UCSD-AML1 (cell line): ENCODE data around the gene OLFM3.

ENCODE experiments used
- DNase-seq: peaks from one replicate; lab custom pipeline; 2025; ENCODE audit not compliant: unreplicated experiment; lab: John Stamatoyannopoulos, UW

Gene OLFM3

DNA sequence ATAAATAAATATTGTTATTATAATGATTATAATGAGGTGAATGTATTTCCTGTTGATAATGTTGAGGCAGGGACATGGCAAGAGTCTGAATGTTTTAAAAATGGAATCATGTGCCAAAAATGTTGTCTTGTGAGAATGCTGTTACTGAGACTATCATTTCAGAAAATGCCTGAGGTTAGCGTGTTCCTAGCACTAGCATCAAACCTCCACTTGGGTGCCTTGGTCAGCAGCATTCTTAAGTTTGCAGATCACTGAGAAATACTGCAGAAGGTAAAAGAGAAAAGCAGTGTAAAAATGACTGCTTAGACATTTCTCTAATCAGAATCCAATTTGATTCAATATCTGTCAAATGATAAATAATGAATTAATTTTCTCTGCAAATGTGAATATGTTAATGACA lies 50.8 kb downstream of the OLFM3 start:
- DNase-seq, result no peak

- DNase-seq, result peak; percentile 2
Measured at GRCh38 chr1:101943237-101943636, 53.5 kb downstream of the OLFM3 start.

DNA sequence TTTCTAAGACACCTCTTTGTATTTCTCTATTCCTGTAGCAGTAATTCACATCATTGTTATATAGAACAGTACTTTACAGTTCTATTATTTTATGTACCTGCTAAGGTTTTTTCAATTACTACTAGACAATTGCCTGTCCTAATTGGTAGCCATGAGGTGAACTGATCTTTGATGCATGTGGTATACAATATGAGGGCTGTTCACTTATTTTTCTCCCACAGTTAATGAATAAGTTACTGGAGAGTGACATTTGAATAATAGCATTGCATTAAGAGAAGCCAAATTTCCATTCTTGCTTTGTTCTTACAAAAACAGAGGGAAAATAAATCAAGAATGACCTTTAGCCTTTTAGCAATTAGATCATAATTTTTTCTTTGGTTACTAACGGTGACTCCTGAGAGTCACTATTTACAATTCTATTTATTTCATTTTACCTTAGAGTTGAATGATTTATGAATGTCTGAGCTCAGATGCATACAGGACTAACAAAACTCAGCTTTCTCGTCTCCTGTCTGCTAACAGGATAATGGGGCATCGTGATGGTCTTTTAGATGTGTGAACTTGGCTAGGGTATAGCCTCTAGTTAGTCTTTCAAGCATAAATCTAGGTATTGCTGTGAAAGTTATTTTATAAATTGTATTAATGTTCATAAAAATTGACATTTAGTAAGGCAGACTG lies 54.1 kb downstream of the OLFM3 start:
- no peak for DNase-seq

GRCh38 chr1:101938681-101939080 lies 58.0 kb downstream of the OLFM3 start:
- no peak for DNase-seq

- DNase-seq, result no peak
Measured at GRCh38 chr1:101929343-101929742, 67.4 kb downstream of the OLFM3 start.

DNA sequence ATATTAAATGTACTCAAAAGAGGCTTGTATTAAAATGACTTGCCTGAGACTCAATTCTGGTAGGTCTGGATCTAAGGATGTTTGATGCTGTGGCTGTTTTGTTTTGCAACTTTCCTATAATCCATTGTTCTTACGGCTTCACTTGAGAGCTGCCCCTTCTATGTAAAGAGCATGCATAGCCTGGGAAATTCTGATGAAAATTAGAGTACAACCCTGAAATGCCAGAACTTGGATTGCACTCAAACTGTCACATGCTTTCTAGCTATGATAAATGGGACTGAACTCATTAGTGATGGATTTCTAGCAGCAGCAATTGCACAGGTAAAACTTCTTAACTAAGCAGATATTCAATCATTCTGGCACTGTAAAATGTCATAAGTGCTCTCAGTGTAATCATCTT lies 67.9 kb downstream of the OLFM3 start:
- no peak for DNase-seq

GRCh38 chr1:101924700-101925099 lies 72.0 kb downstream of the OLFM3 start:
- DNase-seq, result no peak

GRCh38 chr1:101920577-101920976 lies 76.1 kb downstream of the OLFM3 start:
- no peak for DNase-seq

DNA sequence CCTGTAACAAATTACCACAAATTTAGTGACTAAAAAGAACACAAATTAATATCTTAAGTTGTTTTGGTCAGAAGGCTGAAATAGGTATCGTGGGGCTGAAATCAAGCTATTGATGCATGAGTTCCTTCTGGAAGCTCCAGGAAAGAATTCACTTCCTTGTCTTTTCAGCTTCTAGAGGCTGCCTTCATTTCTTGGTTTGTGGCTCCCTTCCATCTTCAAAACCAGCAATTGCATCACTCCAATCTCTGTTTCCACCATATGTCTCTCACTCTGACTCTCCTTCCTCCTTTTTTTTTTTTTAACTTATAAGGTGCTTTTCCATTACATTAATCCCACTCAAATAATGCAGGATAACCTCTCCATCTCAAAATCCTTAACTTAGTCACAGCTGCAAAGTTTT lies 78.4 kb downstream of the OLFM3 start:
- no peak for DNase-seq

DNA sequence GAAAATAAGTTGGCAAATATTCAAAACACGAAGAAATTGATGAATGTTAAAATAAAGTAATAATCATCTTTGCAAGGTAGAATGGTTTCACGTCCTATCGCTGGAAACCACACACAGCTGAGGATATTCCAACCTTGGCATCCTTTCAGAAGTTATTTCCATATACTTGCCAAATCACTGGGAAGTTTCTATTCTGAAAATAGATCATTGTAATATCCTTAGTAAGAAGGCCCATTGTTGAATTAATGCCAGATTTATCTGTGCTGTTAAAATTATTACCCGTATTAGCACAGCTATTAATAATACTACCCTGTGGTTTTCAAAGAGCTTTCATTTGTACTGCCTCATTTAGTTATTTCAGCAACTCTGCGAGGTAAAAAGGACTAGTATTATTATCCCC lies 81.1 kb downstream of the OLFM3 start:
- DNase-seq, result no peak

DNA sequence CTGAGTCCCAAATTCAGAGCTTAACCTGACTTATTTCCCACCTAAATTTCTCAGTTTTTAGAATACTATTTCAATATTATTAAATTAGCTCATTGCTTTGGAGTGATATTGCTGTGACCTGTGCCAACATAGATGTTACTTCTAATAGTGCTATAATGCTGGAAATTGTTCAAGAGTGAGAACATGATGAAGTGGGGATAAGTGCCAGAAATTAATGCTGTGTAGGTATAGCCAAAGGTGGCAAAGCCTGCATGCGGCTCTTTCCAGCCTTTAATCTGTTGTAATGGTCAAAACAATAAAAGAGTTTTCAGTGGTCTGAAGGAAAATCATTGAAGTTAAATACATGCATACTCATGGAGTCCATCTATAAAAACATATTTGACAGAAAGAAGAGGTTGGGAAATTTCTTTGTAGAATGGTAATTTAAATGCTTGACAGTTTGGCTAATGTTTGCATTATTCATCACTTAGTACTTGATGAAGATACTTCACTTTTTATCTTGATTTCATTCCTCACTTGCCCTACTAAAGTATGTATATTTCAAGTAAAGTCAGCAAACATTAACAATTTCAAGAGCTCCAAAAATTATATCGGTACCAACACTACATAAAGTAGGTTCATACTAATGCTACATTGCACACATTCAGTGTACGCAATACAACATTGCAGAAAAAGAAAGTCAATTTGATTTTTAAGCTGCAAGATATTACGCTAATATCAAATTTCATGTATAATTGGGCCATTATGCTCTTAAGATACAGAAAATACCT lies 82.1 kb downstream of the OLFM3 start:
- no peak for DNase-seq

- no peak for DNase-seq
Measured at GRCh38 chr1:101911894-101912293, 84.8 kb downstream of the OLFM3 start.

GRCh38 chr1:101908980-101909379 lies 87.7 kb downstream of the OLFM3 start:
- DNase-seq, result no peak

GRCh38 chr1:101907264-101907663 lies 89.5 kb downstream of the OLFM3 start:
- DNase-seq, result no peak

DNA sequence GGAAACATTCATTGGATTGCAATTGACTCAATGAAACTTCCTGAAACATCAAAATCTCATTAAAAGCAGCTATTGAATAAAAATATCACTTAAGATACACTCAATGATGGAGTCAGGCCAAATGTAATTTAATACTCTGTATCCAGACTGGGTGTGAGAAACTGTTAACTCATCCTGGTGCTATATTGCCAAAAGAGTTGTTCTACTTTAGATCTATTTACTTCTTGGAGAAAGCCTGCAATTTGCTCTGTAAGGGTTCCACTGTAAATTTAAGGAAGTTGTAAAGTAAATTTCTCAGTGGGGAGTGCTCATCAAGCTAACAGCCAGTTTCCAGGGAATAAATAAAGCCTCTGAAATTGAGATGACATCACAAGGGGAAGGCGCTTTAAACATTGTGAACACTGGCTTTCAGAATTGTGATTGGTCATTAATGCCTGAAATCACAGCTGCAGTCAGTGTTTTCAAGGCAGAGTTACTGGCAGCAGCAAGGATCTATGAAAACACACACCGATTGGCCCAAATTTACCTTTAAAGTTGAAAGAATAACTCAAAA lies 91.4 kb downstream of the OLFM3 start:
- DNase-seq, result no peak

DNA sequence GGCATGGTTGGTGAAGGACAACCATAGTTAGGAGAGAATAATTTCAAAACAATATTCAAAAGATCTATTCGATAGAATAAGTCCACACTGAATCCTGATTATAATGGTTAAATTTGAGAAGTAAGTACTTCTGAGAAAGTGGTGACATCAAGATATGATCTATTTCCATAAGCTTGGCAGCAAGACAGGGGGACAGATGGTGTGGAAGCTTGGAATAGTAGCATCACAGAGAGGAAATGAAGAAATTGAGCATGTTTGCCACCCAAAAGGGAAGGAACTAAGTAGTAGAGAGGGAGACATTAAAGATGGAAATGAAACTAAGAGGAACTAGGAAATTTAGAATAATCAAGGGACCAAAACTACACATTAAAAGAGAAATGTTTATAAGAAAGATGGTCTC lies 94.5 kb downstream of the OLFM3 start:
- DNase-seq, result no peak

DNA sequence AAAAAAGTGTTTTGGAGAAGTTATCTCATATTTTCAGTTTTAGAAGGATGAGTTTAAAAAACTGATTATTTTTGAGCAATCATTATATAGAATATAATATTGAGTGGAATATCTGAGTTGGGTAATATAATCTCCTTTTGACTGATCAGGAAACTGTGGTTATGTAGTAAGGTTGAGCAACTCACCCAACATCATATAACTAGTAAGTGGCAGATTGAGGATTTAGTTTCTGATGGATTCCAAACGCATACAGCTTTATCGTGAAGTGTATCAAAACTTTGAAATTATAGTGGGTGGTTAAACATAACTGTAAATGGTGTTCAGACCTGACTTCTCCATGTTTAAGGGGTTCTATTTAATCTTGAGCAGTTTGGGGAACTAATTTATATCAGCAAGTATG lies 98.6 kb downstream of the OLFM3 start:
- no peak for DNase-seq

GRCh38 chr1:101884621-101885020 lies 112.1 kb downstream of the OLFM3 start:
- no peak for DNase-seq

- DNase-seq, result no peak
Measured at GRCh38 chr1:101875891-101876290, 120.8 kb downstream of the OLFM3 start.

DNA sequence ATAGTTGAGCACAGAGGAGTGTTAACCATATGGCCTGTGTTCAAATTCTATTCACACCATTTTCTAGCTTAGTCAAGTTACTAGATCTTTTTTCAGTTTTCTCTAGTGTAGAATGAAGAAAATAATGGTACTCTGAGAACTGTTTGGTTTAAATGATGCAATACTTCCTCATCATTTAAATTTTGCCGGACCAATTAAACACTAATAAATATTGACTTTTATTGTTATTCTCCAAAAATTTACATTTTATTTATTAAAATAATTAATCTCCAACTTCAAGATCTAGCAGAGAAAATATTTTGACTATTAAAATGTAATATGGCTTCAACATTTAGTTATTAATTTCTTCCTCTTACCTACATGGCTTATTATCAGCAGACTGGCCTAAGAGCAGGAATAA lies 123.1 kb downstream of the OLFM3 start:
- no peak for DNase-seq

GRCh38 chr1:101859941-101860340 lies 136.8 kb downstream of the OLFM3 start:
- DNase-seq, result no peak

- no peak for DNase-seq
Measured at GRCh38 chr1:101854271-101854670, 142.5 kb downstream of the OLFM3 start.
